ENCODE data around the gene USP13.
"Not testable (repeated sequence)": the region's sequence is repeated elsewhere in the genome, so short reads cannot be mapped to it uniquely, and the experiment has no call there.

Gene USP13

GRCh38 chr3:179658606-179659005 is 5.8 kb downstream of the USP13 start:
- DNase-seq (ENCODE audit: low read depth in 3 of 3) = no peak

GRCh38 chr3:179660872-179661271 is 8.0 kb downstream of the USP13 start:
- DNase-seq (ENCODE audit: low read depth in 3 of 3) = no peak

GRCh38 chr3:179661777-179662176 is 8.9 kb downstream of the USP13 start:
- DNase-seq (ENCODE audit: low read depth in 3 of 3) = no peak

GRCh38 chr3:179663093-179663492 is 10.3 kb downstream of the USP13 start:
- no peak for DNase-seq (ENCODE audit: low read depth in 3 of 3)

GRCh38 chr3:179666030-179666429 is 13.2 kb downstream of the USP13 start:
- no peak for DNase-seq (ENCODE audit: low read depth in 3 of 3)

GRCh38 chr3:179666436-179667035 is 13.7 kb downstream of the USP13 start:
- no peak for DNase-seq (ENCODE audit: low read depth in 3 of 3)

- no peak for DNase-seq (ENCODE audit: low read depth in 3 of 3)
Measured at GRCh38 chr3:179668429-179668828, 15.6 kb downstream of the USP13 start.

- DNase-seq (ENCODE audit: low read depth in 3 of 3) = no peak
Measured at GRCh38 chr3:179670311-179670710, 17.5 kb downstream of the USP13 start.

GRCh38 chr3:179671309-179671708 is 18.5 kb downstream of the USP13 start:
- DNase-seq (ENCODE audit: low read depth in 3 of 3) = no peak

- DNase-seq (ENCODE audit: low read depth in 3 of 3) = no peak
Measured at GRCh38 chr3:179671747-179672242, 19.0 kb downstream of the USP13 start.

GRCh38 chr3:179672918-179673317 is 20.1 kb downstream of the USP13 start:
- no peak for DNase-seq (ENCODE audit: low read depth in 3 of 3)

- no peak for DNase-seq (ENCODE audit: low read depth in 3 of 3)
Measured at GRCh38 chr3:179673523-179673922, 20.7 kb downstream of the USP13 start.

- DNase-seq (ENCODE audit: low read depth in 3 of 3) = no peak
Measured at GRCh38 chr3:179676081-179676480, 23.2 kb downstream of the USP13 start.

- no peak for DNase-seq (ENCODE audit: low read depth in 3 of 3)
Measured at GRCh38 chr3:179677884-179678283, 25.0 kb downstream of the USP13 start.

- DNase-seq (ENCODE audit: low read depth in 3 of 3) = no peak
Measured at GRCh38 chr3:179681492-179682263, 28.8 kb downstream of the USP13 start.

- no peak for DNase-seq (ENCODE audit: low read depth in 3 of 3)
Measured at GRCh38 chr3:179682426-179683080, 29.7 kb downstream of the USP13 start.

GRCh38 chr3:179683286-179683685 is 30.4 kb downstream of the USP13 start:
- DNase-seq (ENCODE audit: low read depth in 3 of 3) = not testable (repeated sequence)

- no peak for DNase-seq (ENCODE audit: low read depth in 3 of 3)
Measured at GRCh38 chr3:179687967-179688535, 35.2 kb downstream of the USP13 start.

GRCh38 chr3:179688850-179689249 is 36.0 kb downstream of the USP13 start:
- DNase-seq (ENCODE audit: low read depth in 3 of 3) = no peak

- DNase-seq (ENCODE audit: low read depth in 3 of 3) = no peak
Measured at GRCh38 chr3:179694731-179695130, 41.9 kb downstream of the USP13 start.

GRCh38 chr3:179695672-179696313 is 43.0 kb downstream of the USP13 start:
- DNase-seq (ENCODE audit: low read depth in 3 of 3) = no peak
